T47D (cell line): Measurements from ENCODE around the gene PDCD7.
"Not testable (repeated sequence)": the region's sequence is repeated elsewhere in the genome, so short reads cannot be mapped to it uniquely, and the experiment has no call there.

Source experiments
- DNase-seq, 2 experiments: peaks; one replicate each; pipeline versions ENCODE4 v3.0.0 to v3.0.0-alpha.2; 2011 to 2012; ENCODE audit warnings: low read depth in 1 of 2, low spot score in 1 of 2
- JUND ChIP-seq: IDR thresholded peaks from 2 replicates; pipeline ENCODE4 v1.6.1; 2012; ENCODE audit warnings: low read depth
- in situ Hi-C: cut with HindIII; loops from 2 replicates; pipeline ENCODE4 v1.10.0; 2016; ENCODE audit warnings: low sequenced_read_pairs, low pct_unique_long_range_greater_than_20kb

PDCD7 gene

GRCh38 chr15:65082303-65082953 lies 51.2 kb downstream of the PDCD7 start:
- in situ Hi-C loops = no loop called here
- DNase-seq = no peak
- no peak for TF ChIP-seq JUND

DNA sequence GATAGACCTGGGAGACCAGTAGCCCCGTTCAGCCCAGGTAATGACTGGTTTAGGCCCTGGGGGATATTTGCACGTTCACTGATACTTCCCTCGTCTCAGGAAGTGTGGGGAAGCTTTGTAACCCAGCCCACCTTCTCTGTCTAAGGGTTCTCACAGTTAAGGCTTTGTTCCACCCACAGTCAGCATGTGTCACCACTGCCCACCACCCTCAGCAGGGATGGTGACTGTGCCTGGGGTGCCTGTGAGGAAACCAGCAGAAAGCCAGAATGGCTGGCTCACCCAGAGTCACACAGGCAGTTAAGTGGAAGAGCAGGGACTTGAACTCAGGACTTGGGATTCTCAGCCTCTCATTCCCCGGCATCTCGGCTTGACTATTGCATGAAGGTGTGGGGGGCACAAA lies 51.9 kb downstream of the PDCD7 start:
- in situ Hi-C loops = no loop called here
- TF ChIP-seq JUND = no peak
- DNase-seq = no peak

- no peak for TF ChIP-seq JUND
- in situ Hi-C loops = no loop called here
- no peak for DNase-seq
Observed at GRCh38 chr15:65081270-65081669, 52.3 kb downstream of the PDCD7 start.

DNA sequence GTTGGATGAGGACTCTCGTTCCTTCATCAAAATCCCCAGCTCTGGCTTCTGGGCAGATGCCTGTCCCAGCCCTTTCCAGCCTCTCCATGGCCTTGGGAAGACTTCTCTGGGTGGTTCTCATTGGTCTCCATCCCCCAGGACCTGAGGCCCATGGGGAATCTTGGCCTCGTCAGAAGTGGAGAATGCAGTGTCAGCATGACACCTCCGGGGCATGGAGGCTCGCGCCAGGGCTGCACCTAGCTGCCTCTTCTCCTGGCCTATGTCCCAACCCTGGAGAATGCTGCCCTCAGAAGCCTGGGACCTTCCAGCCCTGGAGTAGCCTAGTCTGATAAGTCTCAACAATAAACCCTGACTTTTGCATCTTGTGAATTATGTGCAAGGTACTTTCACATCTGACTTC lies 54.0 kb downstream of the PDCD7 start:
- no peak for TF ChIP-seq JUND
- in situ Hi-C loops = no loop called here

GRCh38 chr15:65077981-65078352 lies 55.6 kb downstream of the PDCD7 start:
- no peak for DNase-seq
- in situ Hi-C loops = no loop called here
- no peak for TF ChIP-seq JUND

More for the DNA sequence above, 54.0 kb downstream of the PDCD7 start:
- DNase-seq = no peak

DNA sequence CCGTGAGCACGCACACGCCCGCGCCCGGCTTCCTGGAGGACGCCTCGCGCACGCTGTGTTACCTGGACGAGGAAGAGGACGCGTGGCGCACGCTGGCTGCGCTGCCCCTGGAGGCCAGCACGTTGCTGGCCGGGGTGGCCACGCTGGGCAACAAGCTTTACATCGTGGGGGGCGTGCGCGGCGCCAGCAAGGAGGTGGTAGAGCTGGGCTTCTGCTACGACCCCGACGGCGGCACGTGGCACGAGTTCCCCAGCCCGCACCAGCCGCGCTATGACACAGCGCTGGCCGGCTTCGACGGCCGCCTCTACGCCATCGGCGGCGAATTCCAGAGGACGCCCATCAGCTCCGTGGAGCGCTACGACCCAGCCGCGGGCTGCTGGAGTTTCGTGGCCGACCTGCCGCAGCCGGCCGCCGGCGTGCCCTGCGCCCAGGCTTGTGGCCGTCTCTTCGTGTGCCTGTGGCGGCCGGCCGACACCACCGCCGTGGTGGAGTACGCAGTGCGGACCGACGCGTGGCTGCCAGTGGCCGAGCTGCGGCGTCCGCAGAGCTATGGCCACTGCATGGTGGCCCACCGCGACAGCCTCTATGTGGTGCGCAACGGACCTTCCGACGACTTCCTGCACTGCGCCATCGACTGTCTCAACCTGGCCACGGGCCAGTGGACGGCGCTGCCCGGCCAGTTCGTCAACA lies 56.2 kb downstream of the PDCD7 start:
- no peak for DNase-seq
- TF ChIP-seq JUND = no peak

GRCh38 chr15:65076486-65077290 lies 56.9 kb downstream of the PDCD7 start, which contains the start of gene KBTBD13:
Gene KBTBD13 (plus strand): TSS chr15:65076746. CDS start chr15:65076816, 70 bp downstream.
- no peak for DNase-seq
- in situ Hi-C loops = no loop called here

More for the DNA sequence above, 56.2 kb downstream of the PDCD7 start:
- in situ Hi-C loops = no loop called here

DNA sequence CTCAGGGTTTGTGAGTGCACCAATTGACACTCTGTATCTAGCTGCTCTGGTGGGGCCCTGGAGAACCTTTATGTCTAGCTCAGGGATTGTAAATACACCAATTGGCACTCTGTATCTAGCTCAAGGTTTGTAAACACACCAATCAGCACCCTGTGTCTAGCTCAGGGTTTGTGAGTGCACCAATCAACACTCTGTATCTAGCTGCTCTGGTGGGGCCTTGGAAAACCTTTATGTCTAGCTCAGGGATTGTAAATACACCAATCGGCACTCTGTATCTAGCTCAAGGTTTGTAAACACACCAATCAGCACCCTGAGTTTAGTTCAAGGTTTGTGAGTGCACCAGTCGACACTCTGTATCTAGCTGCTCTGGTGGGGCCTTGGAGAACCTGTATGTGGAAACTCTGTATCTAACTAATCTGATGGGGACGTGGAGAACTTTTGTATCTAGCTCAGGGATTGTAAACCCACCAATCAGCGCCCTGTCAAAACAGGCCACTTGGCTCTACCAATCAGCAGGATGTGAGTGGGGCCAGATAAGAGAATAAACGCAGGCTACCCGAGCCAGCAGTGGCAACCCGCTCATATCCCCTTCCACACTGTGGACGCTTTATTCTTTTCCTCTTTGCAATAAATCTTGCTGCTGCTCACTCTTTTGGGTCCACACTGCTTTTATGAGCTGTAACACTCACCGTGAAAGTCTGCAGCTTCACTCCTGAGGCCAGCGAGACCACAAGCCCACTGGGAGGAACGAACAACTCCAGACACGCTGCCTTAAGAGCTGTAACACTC lies 57.8 kb downstream of the PDCD7 start:
- DNase-seq, in situ Hi-C loops: not testable (repeated sequence)

More at GRCh38 chr15:65076486-65077290, 56.9 kb downstream of the PDCD7 start, which contains the start of gene KBTBD13:
- TF ChIP-seq JUND = no peak

DNA sequence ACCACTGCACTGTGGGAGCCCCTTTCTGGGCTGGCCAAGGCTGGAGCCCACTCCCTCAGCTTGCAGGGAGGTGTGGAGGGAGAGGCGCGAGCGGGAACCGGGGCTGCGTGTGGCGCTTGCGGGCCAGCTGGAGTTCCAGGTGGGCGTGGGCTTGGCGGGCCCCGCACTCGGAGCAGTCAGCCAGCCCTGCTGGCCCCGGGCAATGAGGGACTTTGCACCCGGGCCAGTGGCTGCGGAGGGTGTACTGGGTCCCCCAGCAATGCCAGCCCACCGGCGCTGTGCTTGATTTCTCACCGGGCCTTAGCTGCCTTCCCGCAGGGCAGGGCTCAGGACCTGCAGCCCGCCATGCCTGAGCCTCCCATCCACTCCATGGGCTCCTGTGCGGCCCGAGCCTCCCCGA lies 58.7 kb downstream of the PDCD7 start:
- in situ Hi-C loops, DNase-seq: not testable (repeated sequence)

DNA sequence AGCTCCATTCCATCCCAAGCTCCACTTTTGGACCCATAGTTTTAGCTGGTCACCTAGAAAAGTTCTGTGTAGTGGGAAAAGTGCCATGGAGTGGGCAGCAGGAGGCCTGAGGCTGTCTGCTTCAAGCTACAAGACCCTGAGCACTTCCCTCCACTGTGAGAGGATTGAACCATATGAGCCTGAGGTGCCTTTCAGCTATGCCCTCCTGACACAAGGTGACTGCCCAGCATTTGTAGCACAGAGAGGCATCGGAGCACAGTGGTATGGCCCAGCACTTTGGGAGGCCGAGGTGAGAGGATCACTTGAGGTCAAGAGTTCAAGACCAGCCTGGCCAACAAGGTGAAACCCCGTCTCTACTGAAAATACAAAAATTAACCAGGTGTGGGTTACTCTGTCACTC lies 61.0 kb downstream of the PDCD7 start:
- no peak for DNase-seq
- no peak for TF ChIP-seq JUND
- in situ Hi-C loops = no loop called here

- no peak for DNase-seq
- in situ Hi-C loops = no loop called here
- TF ChIP-seq JUND = no peak
Observed at GRCh38 chr15:65072027-65072426, 61.6 kb downstream of the PDCD7 start.

- no peak for DNase-seq
- in situ Hi-C loops = no loop called here
Observed at GRCh38 chr15:65071381-65071811, 62.2 kb downstream of the PDCD7 start.

More at GRCh38 chr15:65071381-65071811, 62.2 kb downstream of the PDCD7 start:
- no peak for TF ChIP-seq JUND
